ENCODE data around the gene MX1. TPM values are rescaled to one million over a fixed set of nuclear protein-coding genes. Genes with fewer than 3 reads are reported as not detected.

Gene MX1
- total RNA-seq, 1 donor: 16.0 TPM

- DNase-seq (ENCODE audit: low read depth): no peak
- no peak for TF ChIP-seq CTCF (IDR thresholded peaks at IDR 0.05; ENCODE audit: insufficient read depth, low read depth, low read length)
- H3K4me3 ChIP-seq (ENCODE audit: low read depth, low read length): no peak overlapping the region
Measured at GRCh38 chr21:41470054-41470453, 44.0 kb downstream of the MX1 start.

DNA sequence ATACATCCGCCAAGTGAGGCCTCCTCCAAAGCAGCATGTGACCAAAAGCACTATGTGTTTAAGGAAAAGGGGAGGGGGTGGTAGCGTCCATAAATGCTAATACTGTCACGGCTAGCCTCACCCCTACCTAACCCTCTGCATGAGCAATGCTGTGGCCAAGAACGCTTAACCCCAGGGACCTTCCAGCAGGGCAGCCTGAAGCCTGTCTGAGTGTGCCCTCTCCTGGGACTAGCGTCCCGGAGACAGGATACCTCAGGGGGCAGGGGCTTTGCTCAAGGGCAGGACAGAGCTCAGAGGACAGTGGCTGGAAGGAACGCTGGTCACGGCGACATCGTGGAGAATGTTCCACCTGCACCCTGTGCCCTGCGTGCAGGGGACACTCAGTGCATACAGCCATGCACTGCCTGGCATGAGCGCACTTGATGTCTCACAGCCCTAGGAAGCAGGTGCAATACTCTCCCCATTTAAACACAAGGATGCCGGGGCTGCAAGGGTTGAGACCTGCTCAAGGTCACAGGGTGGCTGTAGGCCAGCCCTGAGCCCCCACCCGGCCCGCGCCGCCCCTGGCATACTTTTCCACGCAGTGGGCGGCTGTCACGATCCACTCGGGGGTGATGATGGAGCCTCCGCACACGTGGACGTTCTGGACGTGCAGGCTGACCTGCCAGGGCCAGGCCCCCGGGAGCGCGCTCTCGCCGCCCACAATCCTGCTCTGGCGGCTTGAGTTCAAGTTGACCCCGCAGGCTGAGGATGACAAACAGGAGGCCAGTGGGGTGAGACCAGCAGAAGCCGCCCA, 46.9 kb downstream of the MX1 start:
- no peak for DNase-seq (ENCODE audit: low read depth)
- TF ChIP-seq CTCF (IDR thresholded peaks at IDR 0.05; ENCODE audit: insufficient read depth, low read depth, low read length): no peak

GRCh38 chr21:41475714-41476420, 49.8 kb downstream of the MX1 start:
- no peak for TF ChIP-seq CTCF (IDR thresholded peaks at IDR 0.05; ENCODE audit: insufficient read depth, low read depth, low read length)
- no peak overlapping the region for H3K4me3 ChIP-seq (ENCODE audit: low read depth, low read length)
- DNase-seq (ENCODE audit: low read depth): no peak

More for the DNA sequence above, 46.9 kb downstream of the MX1 start:
- no peak overlapping the region for H3K4me3 ChIP-seq (ENCODE audit: low read depth, low read length)

- no peak overlapping the region for H3K4me3 ChIP-seq (ENCODE audit: low read depth, low read length)
- no peak for DNase-seq (ENCODE audit: low read depth)
- no peak for TF ChIP-seq CTCF (IDR thresholded peaks at IDR 0.05; ENCODE audit: insufficient read depth, low read depth, low read length)
Measured at GRCh38 chr21:41477641-41478318, 51.7 kb downstream of the MX1 start.

GRCh38 chr21:41478319-41479177, 52.5 kb downstream of the MX1 start:
- no peak for TF ChIP-seq CTCF (IDR thresholded peaks at IDR 0.05; ENCODE audit: insufficient read depth, low read depth, low read length)
- peak; percentile 35 for DNase-seq (ENCODE audit: low read depth)

DNA sequence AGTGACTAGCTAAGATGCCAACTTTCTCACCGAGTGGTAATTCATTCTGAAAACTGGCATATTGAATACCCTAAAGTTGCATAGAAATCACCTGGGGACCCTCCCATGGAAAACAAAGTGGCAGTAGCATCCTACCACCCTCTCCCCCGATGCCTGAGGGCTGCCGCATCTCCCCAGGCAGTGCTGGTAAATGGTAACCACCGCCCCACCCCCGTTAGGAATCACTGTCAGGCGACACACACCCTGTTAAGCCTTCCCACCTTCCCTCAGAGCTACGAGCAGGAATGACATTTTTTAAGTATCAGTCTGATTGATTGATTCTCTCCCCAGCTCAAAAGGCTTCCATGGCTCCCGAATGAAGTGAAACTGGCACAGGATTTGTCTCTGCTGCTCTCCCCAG, 53.6 kb downstream of the MX1 start:
- TF ChIP-seq CTCF (IDR thresholded peaks at IDR 0.05; ENCODE audit: insufficient read depth, low read depth, low read length): no peak
- no peak overlapping the region for H3K4me3 ChIP-seq (ENCODE audit: low read depth, low read length)
- no peak for DNase-seq (ENCODE audit: low read depth)

More at GRCh38 chr21:41478319-41479177, 52.5 kb downstream of the MX1 start:
- no peak overlapping the region for H3K4me3 ChIP-seq (ENCODE audit: low read depth, low read length)

All from fibroblast of villous mesenchyme (primary cell).